Measurements from ENCODE around the gene WNT6.

WNT6 gene

GRCh38 chr2:218859556-218859987 is at the start of gene WNT6:
Gene WNT6, plus strand, starts transcription at chr2:218859805. Its CDS starts 233 bp downstream, at chr2:218860038.
- DNase-seq = no peak

GRCh38 chr2:218810256-218810655 is 49.3 kb upstream of the WNT6 start:
- no peak for DNase-seq

- no peak for DNase-seq
Observed at GRCh38 chr2:218811382-218811781, 48.2 kb upstream of the WNT6 start.

- no peak for DNase-seq
Observed at GRCh38 chr2:218812096-218812815, 47.3 kb upstream of the WNT6 start.

GRCh38 chr2:218812861-218813260 is 46.7 kb upstream of the WNT6 start:
- DNase-seq = no peak

GRCh38 chr2:218813771-218814460 is 45.7 kb upstream of the WNT6 start:
- DNase-seq = no peak

- DNase-seq = no peak
Observed at GRCh38 chr2:218814540-218815243, 44.9 kb upstream of the WNT6 start.

- no peak for DNase-seq
Observed at GRCh38 chr2:218815244-218815637, 44.4 kb upstream of the WNT6 start.

GRCh38 chr2:218815649-218816048 is 44.0 kb upstream of the WNT6 start:
- no peak for DNase-seq

GRCh38 chr2:218816561-218817011 is 43.0 kb upstream of the WNT6 start:
- DNase-seq = no peak

GRCh38 chr2:218819093-218819492 is 40.5 kb upstream of the WNT6 start:
- no peak for DNase-seq

- no peak for DNase-seq
Observed at GRCh38 chr2:218820746-218821369, 38.7 kb upstream of the WNT6 start.

GRCh38 chr2:218821605-218822211 is 37.9 kb upstream of the WNT6 start:
- DNase-seq = no peak

- DNase-seq = no peak
Observed at GRCh38 chr2:218822622-218823021, 37.0 kb upstream of the WNT6 start.

- no peak for DNase-seq
Observed at GRCh38 chr2:218823196-218823855, 36.3 kb upstream of the WNT6 start.

GRCh38 chr2:218824004-218824403 is 35.6 kb upstream of the WNT6 start:
- no peak for DNase-seq

- no peak for DNase-seq
Observed at GRCh38 chr2:218826791-218827190, 32.8 kb upstream of the WNT6 start.

GRCh38 chr2:218827701-218828476 is 31.7 kb upstream of the WNT6 start:
- DNase-seq = no peak

GRCh38 chr2:218828477-218828778 is 31.2 kb upstream of the WNT6 start:
- no peak for DNase-seq

GRCh38 chr2:218829868-218830451 is 29.6 kb upstream of the WNT6 start:
- DNase-seq = no peak
